ENCODE results near the gene ADGRA3.

ADGRA3 gene

GRCh38 chr4:22515888-22516541 lies at the start of gene ADGRA3:
ADGRA3 (minus strand) TSS chr4:22516066; CDS start chr4:22515784, 282 bp downstream.
- FAIRE-seq (no peak), DNase-seq (ENCODE audit: low spot score) (peak; percentile 82)

- DNase-seq (ENCODE audit: low spot score), result no peak
- no peak for FAIRE-seq
These were observed 40.6 kb upstream of the ADGRA3 start for GRCh38 chr4:22556495-22556894.

- no peak for FAIRE-seq
These were observed 38.8 kb upstream of the ADGRA3 start for GRCh38 chr4:22554670-22555069.

GRCh38 chr4:22553560-22553959 lies 37.7 kb upstream of the ADGRA3 start:
- DNase-seq (ENCODE audit: low spot score) (no peak), FAIRE-seq (no peak)

More at GRCh38 chr4:22554670-22555069, 38.8 kb upstream of the ADGRA3 start:
- no peak for DNase-seq (ENCODE audit: low spot score)

GRCh38 chr4:22552812-22553211 lies 36.9 kb upstream of the ADGRA3 start:
- no peak for FAIRE-seq

GRCh38 chr4:22551550-22551949 lies 35.7 kb upstream of the ADGRA3 start:
- FAIRE-seq (no peak), DNase-seq (ENCODE audit: low spot score) (no peak)

More at GRCh38 chr4:22552812-22553211, 36.9 kb upstream of the ADGRA3 start:
- DNase-seq (ENCODE audit: low spot score), result no peak

GRCh38 chr4:22546299-22546698 lies 30.4 kb upstream of the ADGRA3 start:
- FAIRE-seq (no peak), DNase-seq (ENCODE audit: low spot score) (no peak)

- FAIRE-seq (no peak), DNase-seq (ENCODE audit: low spot score) (no peak)
These were observed 23.4 kb upstream of the ADGRA3 start for GRCh38 chr4:22539251-22539650.

- DNase-seq (ENCODE audit: low spot score), result no peak
These were observed 22.0 kb upstream of the ADGRA3 start for GRCh38 chr4:22537864-22538263.

GRCh38 chr4:22534374-22534773 lies 18.5 kb upstream of the ADGRA3 start:
- FAIRE-seq (no peak), DNase-seq (ENCODE audit: low spot score) (no peak)

More at GRCh38 chr4:22537864-22538263, 22.0 kb upstream of the ADGRA3 start:
- FAIRE-seq, result no peak

GRCh38 chr4:22532896-22533295 lies 17.0 kb upstream of the ADGRA3 start:
- DNase-seq (ENCODE audit: low spot score) (no peak), FAIRE-seq (no peak)

GRCh38 chr4:22532117-22532516 lies 16.3 kb upstream of the ADGRA3 start:
- FAIRE-seq (no peak), DNase-seq (ENCODE audit: low spot score) (no peak)

GRCh38 chr4:22531311-22532019 lies 15.6 kb upstream of the ADGRA3 start:
- no peak for DNase-seq (ENCODE audit: low spot score)
- FAIRE-seq, result no peak

- DNase-seq (ENCODE audit: low spot score), result no peak
- no peak for FAIRE-seq
These were observed 9.0 kb upstream of the ADGRA3 start for GRCh38 chr4:22524895-22525294.

- DNase-seq (ENCODE audit: low spot score) (no peak), FAIRE-seq (no peak)
These were observed 7.0 kb upstream of the ADGRA3 start for GRCh38 chr4:22522706-22523501.

GRCh38 chr4:22522206-22522605 lies 6.3 kb upstream of the ADGRA3 start:
- FAIRE-seq (no peak), DNase-seq (ENCODE audit: low spot score) (no peak)

- FAIRE-seq (no peak), DNase-seq (ENCODE audit: low spot score) (no peak)
These were observed 5.4 kb upstream of the ADGRA3 start for GRCh38 chr4:22521240-22521639.

- FAIRE-seq, result no peak
These were observed 550 bp downstream of the ADGRA3 start for GRCh38 chr4:22515145-22515887.

GRCh38 chr4:22514481-22514880 lies 1.4 kb downstream of the ADGRA3 start:
- DNase-seq (ENCODE audit: low spot score) (no peak), FAIRE-seq (no peak)

More at GRCh38 chr4:22515145-22515887, 550 bp downstream of the ADGRA3 start:
- DNase-seq (ENCODE audit: low spot score), result peak; percentile 58

- no peak for DNase-seq (ENCODE audit: low spot score)
- FAIRE-seq, result no peak
These were observed 1.9 kb downstream of the ADGRA3 start for GRCh38 chr4:22514001-22514400.

- no peak for FAIRE-seq
- no peak for DNase-seq (ENCODE audit: low spot score)
These were observed 3.6 kb downstream of the ADGRA3 start for GRCh38 chr4:22512306-22512705.
